Testis (tissue), 2 donors: ENCODE results near the gene SYCE1.

Source experiments
- CTCF ChIP-seq, 3 experiments: fragments of 450-650 bp in 2 of 3; fragments of 200-600 bp in 1 of 3; sonication (generic) in 1 of 3; IDR thresholded peaks; one replicate each; pipeline ENCODE4 v1.5.1; 2016 to 2019; ENCODE audit warnings: antibody characterized with exemption in 3 of 3, mild to moderate bottlenecking in 2 of 3, moderate library complexity in 1 of 3
- POLR2A ChIP-seq: fragments of 450-650 bp; IDR thresholded peaks from one replicate; pipeline ENCODE4 v1.6.1; 2017; ENCODE audit warnings: antibody characterized with exemption, mild to moderate bottlenecking, moderate library complexity

DNA sequence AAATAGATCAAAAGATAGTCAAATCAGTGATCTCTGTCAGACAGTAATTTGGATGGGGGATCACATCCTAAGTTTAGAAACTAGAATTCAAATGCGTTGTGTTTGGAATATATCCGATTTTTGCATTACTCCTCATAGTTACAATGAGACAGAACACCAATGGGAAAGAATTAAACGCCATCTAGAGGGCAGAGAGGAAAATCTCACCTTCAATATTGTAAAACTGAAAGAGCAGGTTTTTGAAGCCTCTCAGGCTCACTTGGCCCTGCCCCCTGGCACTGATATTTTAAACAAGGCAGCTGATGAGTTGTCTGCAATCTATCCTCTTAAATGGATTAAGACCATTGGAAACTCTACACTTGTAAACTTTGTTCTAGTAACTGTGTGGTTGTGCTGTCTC is 43.5 kb upstream of the SYCE1 start:
- TF ChIP-seq CTCF (IDR thresholded peaks at IDR 0.05) (peak in 2 of 3 experiments; percentile 22 to 60), POLR2A (no peak)
